ENCODE results near the gene ALPP. TPM values are rescaled to one million over a fixed set of nuclear protein-coding genes. Genes with fewer than 3 reads are reported as not detected.

ALPP gene
- total RNA-seq, 1 experiment from 2014 or later = 0.20 TPM

GRCh38 chr2:232354069-232354468 lies 24.5 kb upstream of the ALPP start (continued):
- no peak for TF ChIP-seq IRF1 (CRISPR knock-in tag; IDR thresholded peaks at IDR 0.05)

- H3K9me3 Mint-ChIP-seq = peaks cover 11% of the 10 kb centered on the region; the same call in 1 of the 2 replicates
Measured at GRCh38 chr2:232361646-232362045, 16.9 kb upstream of the ALPP start.

GRCh38 chr2:232362174-232362900 lies 16.2 kb upstream of the ALPP start:
- peak; percentile 8 for DNase-seq (ENCODE audit: low spot score)
- Mint-ChIP-seq H3K27ac (no peak overlapping the region), H3K9me3 (peaks cover 11% of the 10 kb centered on the region; the same call in 1 of the 2 replicates), H3K4me3 (no peak overlapping the region), H3K36me3 (no peaks in the 10 kb centered on the region), H3K4me1 (peaks cover 11% of the 10 kb centered on the region), H3K27me3 (ENCODE audit: low read depth) (no peaks in the 10 kb centered on the region; the same call in 1 of the 2 replicates)
- POLR2A ChIA-PET = no interaction called here
- CTCF ChIA-PET = interaction anchor here (1.4 to 2.2 kb wide), 3 partner anchors 32 to 461 kb away, joined by 4 to 8 read pairs (median 5); no protein-coding TSS in a partner anchor
- no peak for TF ChIP-seq IRF2 (CRISPR knock-in tag; IDR thresholded peaks at IDR 0.05; ENCODE audit: borderline replicate concordance, low read depth)
- no peak for TF ChIP-seq ATF1 (CRISPR knock-in tag; IDR thresholded peaks at IDR 0.05)
- no peak for TF ChIP-seq ZNF671 (CRISPR knock-in tag; IDR thresholded peaks at IDR 0.05)
- no peak for TF ChIP-seq ATF2 (CRISPR knock-in tag; IDR thresholded peaks at IDR 0.05; ENCODE audit: borderline replicate concordance, low read depth)
- no peak for TF ChIP-seq NFE2L1 (CRISPR knock-in tag; IDR thresholded peaks at IDR 0.05)
- TF ChIP-seq CBFB (CRISPR knock-in tag; IDR thresholded peaks at IDR 0.05; ENCODE audit: low read depth) = no peak
- no peak for TF ChIP-seq ZNF425 (CRISPR knock-in tag; conservative IDR thresholded peaks at IDR 0.05)
- TF ChIP-seq ZNF512 (CRISPR knock-in tag; IDR thresholded peaks at IDR 0.05; ENCODE audit: borderline replicate concordance) = no peak
- no peak for TF ChIP-seq MYBL2 (CRISPR knock-in tag; IDR thresholded peaks at IDR 0.05)
- no peak for TF ChIP-seq ZNF532 (CRISPR knock-in tag; IDR thresholded peaks at IDR 0.05; ENCODE audit: borderline replicate concordance)
- TF ChIP-seq ELF4 (CRISPR knock-in tag; IDR thresholded peaks at IDR 0.05; ENCODE audit: low read depth) = no peak
- no peak for TF ChIP-seq NFATC4 (CRISPR knock-in tag; IDR thresholded peaks at IDR 0.05)
- no peak for TF ChIP-seq FOXJ3 (CRISPR knock-in tag; IDR thresholded peaks at IDR 0.05; ENCODE audit: borderline replicate concordance)
- no peak for TF ChIP-seq TCF7 (CRISPR knock-in tag; IDR thresholded peaks at IDR 0.05; ENCODE audit: low read depth)
- no peak for TF ChIP-seq USF1 (CRISPR knock-in tag; IDR thresholded peaks at IDR 0.05)
- TF ChIP-seq SMAD3 (CRISPR knock-in tag; IDR thresholded peaks at IDR 0.05; ENCODE audit: borderline replicate concordance) = no peak
- ATAC-seq = no peak

More at GRCh38 chr2:232361646-232362045, 16.9 kb upstream of the ALPP start:
- DNase-seq (ENCODE audit: low spot score) (peak; percentile 0), ATAC-seq (no peak)
- CTCF ChIA-PET = no interaction called here
- Mint-ChIP-seq H3K4me1 (peaks cover 11% of the 10 kb centered on the region), H3K36me3 (no peaks in the 10 kb centered on the region), H3K4me3 (no peak overlapping the region), H3K27me3 (ENCODE audit: low read depth) (peaks cover 4% of the 10 kb centered on the region), H3K27ac (no peak overlapping the region)
- TF ChIP-seq TCF7 (CRISPR knock-in tag; IDR thresholded peaks at IDR 0.05; ENCODE audit: low read depth) (no peak), ZNF138 (CRISPR knock-in tag; conservative IDR thresholded peaks at IDR 0.05) (no peak), FOXP1 (CRISPR knock-in tag; IDR thresholded peaks at IDR 0.05; ENCODE audit: borderline replicate concordance) (no peak), CDX4 (CRISPR knock-in tag; IDR thresholded peaks at IDR 0.05; ENCODE audit: borderline replicate concordance) (no peak), IRF2 (CRISPR knock-in tag; IDR thresholded peaks at IDR 0.05; ENCODE audit: borderline replicate concordance, low read depth) (no peak), FOXK1 (CRISPR knock-in tag; IDR thresholded peaks at IDR 0.05) (no peak), ZNF416 (CRISPR knock-in tag; IDR thresholded peaks at IDR 0.05) (no peak)
- POLR2A ChIA-PET = no interaction called here
